OCI-LY3 (cell line): ENCODE data around the gene ZSCAN5A.

ENCODE experiments used
- CTCF ChIP-seq: fragments of 200-600, 300-600 bp; sonication (generic); IDR thresholded peaks from 2 replicates; pipeline ENCODE4 v1.5.1; 2014; ENCODE audit warnings: antibody characterized with exemption, low read length, low read depth
- EZH2phosphoT487 ChIP-seq: fragments of 200-600 bp; shearing (Covaris generic); IDR thresholded peaks from 2 replicates; pipeline ENCODE4 v1.6.1; 2018; ENCODE audit warnings: antibody characterized with exemption, mixed run types, low read depth

- TF ChIP-seq CTCF (no peak), EZH2phosphoT487 (no peak)
Measured at GRCh38 chr19:56314018-56314380, 640 bp downstream of the ZSCAN5A start.
